GM18526 (cell line): ENCODE results near the gene PKNOX2.

Source experiments
- POLR2A ChIP-seq: IDR thresholded peaks from 3 replicates; pipeline ENCODE4 v1.6.1; 2011; ENCODE audit not compliant: insufficient read length; ENCODE audit errors: extremely low read depth

Gene PKNOX2

DNA sequence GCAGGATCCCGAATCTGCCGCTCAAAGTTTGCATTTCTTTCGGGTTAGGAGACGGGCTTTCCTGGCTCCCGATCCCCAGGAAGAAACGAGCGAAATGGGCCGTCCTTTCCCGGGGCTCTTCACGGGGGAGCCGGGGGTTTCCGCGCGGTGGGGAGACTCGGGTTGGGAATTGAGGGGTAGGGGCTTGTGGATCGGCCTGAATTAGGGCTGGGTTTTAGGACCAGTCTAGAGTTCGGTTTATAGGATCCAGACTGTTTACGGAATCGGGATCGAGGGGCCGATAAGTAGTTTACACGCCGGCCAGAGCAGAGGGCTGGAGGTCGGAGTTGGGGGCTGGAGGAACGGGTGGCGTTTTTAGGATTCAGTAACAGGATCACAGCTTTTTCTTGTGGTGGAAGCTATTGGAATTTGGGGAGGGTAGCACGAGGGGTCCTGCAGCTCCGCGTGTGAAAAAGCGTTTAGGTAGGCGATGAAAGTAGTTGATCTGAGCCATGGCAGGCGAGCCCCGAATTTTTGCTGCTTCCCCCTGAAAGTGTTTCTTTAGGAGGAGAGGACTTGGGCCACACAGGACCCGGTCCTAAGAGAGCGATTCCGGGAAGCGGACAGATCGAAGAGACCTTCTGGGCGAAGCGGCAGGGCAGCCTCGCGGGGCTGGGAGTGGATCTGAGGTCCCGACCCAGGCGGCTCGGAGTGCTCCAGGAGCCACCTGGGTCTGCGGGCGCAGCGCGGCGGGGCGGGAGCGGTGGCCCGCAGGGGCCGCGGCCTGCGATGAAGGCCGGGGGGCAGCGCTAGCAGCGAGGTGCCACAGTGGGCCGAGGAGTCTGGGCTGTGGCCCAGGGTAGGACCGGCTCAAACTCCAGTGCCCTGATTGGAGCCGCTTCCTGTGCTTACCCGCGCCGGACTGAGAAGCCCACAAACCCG, 1.6 kb downstream of the PKNOX2 start:
- no peak for TF ChIP-seq POLR2A

DNA sequence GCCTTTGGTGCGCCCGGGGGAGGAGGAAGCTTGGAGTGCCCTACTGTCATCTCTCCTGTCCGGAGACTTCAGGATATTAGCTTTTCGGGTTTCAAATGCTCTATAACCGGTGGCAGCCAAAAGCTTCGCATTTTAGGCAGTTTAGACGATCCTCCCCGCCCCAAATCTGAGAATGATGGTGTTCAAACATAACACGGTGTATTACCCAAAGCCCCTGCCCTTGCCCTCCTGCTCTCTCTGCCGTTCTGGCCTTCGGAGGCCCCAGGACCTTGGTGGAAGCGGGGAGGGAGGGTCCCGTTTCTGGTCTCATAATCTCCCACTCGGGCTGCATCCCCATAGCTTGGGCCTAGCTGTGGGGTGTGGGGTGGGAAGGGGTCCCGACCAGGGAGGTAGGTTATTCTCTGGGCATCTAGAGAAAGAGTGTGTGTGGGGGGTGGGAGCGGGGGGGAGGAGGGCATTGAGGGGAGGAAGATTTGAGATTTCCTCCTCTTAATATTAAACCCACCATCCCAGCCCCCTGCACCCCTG, 2.3 kb downstream of the PKNOX2 start:
- no peak for TF ChIP-seq POLR2A

DNA sequence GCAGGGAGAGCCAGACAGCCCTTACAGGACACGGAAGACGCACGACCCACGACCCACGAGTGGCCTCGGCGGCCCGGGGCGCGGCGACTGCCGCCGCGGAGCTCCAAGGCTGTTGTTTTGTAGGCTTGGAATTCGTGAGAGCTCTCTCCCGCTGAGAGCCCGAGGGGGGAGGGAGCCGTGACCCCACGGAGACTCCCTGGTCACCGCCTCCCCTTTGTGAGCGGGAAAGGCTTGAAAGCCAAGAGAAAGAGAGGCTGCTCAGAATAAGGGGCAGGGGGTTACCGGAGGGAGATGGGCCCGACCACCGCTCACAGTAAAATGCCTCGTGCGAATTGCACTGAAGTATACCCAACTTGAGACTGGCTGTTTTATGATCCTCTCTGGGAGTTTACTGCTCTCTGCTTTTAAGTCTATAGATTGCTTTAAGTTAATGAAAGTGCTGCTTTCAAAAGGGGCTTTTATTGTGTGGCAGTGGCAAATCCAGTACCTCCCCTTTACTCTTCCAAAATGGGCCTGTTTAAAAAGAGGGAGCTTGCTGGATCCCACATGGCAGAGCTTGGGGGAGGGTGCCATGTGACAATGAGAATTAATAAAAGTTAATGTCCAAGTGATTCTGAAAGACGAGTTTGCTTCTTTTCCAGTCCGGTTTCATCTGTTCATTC, 2.9 kb downstream of the PKNOX2 start:
- no peak for TF ChIP-seq POLR2A

DNA sequence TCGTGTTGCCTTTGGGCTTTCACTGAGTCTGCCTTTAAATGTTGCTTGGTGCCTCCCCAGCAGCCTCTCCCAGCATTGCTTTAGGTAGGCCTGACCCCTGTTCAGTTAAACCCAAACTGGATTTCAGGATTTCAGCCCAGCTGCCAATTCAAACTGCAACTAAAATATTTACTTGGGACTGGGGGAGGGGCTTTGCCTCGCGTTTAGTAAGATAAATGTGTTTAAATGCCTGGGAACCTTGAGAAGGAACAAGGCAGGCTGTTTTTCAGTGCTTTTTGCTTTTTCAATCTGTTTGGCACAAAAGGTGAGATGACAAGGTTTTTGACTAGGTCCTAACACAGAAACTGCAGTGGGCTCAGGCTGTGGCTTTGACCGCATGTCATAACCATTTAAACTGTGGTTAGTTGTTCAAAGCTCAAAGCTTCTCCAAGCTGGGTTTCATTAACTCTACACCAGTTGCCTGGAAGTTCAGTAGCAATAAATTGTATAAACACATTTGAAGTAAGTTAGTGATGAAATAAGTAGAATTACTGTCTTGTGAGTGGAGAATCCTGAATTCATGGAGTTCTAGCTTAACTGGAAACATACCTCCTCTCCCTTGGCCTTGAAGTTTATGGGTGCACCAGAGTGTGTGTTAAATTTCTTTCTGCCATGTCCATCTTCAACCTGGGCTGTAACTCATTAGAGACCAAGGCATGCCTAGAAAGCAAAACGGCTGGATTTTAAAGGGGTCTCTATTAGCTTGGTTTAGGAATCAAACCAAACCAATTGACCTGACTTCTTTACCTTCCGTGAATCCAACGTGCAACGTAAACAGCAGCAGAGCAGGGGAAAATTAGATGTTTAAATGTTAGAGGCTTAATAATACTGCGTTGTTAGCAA, 3.6 kb downstream of the PKNOX2 start:
- TF ChIP-seq POLR2A = no peak

DNA sequence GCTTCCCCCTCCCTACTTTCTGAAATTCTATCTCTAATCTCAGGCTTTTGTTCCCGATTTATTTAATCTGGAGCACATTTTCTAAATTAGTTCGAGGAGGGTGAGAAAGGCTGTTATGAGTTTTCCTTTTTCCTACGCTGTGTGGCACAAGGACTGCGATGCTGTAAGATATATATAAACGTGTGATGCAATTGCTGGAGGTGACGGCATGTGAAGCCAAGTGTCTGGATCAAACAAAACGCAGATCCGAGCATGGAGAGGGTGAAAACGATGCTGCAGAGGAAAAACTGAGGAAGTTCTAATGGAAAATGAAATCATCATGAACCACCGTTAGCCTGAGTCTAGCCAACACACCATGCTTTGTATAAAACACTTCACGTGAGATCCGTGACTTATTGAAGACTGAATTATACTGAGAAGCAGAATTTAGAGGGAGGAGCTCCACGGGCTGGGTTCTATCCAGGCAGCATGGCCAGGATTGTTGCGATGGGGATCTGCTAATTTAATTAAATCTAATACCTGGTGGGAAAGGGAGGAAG, 4.4 kb downstream of the PKNOX2 start:
- no peak for TF ChIP-seq POLR2A

DNA sequence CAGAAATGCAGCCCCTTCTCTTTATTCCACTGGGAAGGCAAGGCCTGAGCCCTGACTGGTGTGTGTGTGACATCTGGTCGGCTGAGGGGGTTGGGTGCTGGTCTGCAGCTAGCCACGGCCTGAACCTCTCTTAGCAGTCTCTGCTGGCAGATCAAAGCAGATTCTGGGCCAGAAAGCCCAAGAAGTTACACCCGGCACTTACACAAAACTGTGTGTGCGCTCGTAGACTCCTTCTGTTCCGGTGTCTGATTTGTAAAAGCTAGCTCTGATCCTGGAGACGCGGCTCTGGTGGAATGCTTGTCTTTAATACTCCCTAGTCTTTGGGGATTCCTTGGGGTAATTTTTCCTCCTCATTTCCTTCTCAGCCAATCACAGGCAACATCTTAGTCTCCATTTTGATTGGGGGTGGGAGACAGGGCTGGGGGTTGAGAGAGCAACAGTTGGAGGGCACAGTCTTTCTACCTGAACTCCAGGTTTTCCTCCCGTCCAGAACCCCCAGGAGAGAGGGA, 5.5 kb downstream of the PKNOX2 start:
- TF ChIP-seq POLR2A = no peak

DNA sequence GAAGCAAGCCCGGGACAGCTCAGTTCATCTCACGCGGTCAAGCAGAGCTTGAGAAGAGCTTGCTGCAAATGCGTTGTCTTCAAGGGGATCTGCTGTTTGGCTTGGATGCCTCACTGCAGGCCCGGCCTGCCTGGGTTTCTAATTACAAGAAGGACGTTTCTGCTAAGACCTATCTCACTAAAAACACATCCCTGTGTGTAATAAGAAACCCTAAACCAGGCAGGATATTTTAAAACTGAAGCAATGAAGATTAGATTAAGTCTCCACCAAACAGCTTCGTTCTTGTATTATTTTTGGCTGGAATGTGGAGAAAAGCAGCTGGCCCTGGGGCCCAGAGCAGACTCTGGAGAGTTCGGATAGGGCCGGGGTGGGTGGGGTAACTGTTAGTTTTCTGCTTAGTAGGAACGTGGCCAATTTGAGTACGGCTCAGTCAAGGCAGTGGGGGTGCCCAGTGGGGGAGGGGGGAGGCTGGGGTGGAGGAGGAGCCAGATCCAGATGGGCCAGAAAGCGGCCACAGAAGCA, 6.0 kb downstream of the PKNOX2 start:
- TF ChIP-seq POLR2A = no peak

DNA sequence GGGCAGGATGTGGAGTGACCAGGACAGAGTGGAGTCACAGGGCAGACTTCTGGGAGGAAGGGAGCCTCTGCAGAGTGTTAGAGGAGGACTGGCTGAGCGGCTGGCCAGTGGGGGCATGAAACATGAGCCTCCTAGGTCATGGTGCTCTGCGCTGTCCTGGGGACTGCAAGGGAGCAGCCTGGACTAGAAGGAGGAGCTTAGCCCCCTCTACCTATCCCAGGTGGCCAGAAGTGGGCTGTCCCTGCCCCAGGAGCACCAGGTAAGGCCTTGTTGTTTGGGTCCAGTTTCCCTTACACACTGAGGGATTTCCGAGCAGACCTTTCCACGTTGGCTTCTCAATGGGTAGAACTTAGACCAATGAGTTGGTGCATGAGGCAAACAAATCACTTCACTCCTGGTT, 7.4 kb downstream of the PKNOX2 start:
- no peak for TF ChIP-seq POLR2A

DNA sequence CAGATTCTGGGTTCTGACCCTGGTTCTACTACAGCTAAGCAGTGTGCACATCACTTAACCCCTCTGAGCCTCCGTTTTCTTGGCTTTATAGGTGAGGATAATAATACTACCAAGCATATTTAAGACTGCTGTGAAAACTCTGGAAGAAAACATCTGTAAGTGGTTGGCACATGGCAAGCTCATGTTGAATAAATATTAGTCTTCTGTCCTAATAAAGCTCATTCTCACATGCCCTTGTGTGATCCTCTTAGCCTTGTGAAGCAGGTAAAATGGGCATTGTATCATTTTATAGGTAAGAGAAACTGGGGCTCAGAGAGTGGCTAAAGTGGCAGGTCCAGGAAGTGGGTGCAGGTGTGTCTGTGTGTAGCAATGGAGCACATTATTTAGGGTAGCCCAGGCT, 8.5 kb downstream of the PKNOX2 start:
- no peak for TF ChIP-seq POLR2A

DNA sequence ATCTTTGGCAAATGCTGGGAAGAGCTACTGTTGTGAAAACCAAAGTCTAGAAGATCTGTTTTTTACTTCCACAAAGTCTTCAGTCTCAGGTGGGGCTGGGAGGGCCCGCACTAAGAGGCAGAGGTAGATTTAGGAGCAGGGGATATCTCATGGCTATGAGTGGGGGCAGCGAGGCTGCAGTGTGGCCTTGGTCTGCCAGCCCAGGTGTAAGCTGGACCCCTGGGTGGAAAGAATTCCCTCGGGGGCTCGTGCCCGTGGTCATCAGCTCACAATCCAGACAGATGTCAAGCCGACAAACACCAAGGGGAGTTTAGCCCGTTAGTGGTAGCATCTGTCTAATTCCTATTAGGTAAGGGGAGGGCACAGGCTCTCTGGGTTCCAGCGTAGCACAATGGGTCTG, 9.0 kb downstream of the PKNOX2 start:
- no peak for TF ChIP-seq POLR2A

DNA sequence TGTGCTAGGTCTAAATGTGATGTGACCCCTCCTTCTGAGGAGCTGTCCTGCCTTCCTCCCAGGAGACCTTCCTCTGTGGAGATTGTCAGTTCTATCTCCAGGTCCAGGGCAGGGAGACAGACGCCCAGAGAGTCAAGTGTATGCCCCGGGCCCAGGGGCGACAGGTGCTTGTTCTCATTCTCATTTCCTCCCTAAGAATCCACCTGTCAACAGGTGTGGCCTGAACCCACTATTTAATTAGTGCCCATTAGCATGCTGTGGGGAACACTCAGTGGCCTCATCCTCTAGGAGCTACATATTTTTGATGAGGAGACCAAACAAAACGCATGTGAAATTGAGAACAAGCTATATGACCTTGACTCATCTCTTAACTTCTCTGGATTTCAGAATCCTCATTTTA, 9.5 kb downstream of the PKNOX2 start:
- TF ChIP-seq POLR2A = no peak

DNA sequence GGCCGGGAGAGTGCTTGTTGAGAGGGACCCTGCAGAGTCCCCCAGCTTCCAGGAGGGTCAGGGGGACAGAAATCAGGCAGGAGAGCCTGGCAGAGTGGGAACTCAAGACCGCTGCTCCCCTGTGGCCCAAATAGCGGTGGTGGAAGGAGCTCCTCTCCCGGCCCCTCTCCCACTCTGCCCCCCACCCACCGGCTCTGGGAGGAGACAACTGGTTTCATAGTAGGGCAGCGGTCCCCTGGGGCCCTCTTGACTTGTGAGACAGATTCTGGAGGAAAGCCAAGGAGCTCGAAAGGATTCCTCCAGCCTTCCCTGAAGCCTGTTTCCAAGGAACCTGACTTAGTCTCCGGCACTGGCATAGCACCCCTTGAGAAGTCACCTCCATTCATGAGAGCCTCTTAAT, 10.1 kb downstream of the PKNOX2 start:
- no peak for TF ChIP-seq POLR2A

DNA sequence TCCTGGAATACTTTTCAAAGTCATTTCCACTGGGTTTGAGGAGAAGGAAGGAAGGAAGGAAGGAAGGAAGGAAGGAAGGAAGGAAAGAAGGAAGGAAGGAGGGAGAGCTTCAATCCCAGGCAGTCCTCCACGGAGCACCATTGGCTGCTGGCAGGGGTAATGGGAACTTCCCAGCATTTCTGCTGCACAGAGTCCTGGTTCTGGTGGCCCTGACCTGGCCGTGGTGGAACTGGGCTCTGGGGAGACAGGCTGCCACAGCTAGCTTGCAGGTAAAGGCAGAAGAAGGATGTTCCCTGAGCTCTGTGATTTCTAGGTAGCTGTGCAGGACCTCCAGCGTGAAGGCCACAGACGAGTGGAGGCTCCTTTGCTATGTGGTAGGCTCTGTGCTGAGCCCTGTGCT, 10.6 kb downstream of the PKNOX2 start:
- TF ChIP-seq POLR2A = no peak

DNA sequence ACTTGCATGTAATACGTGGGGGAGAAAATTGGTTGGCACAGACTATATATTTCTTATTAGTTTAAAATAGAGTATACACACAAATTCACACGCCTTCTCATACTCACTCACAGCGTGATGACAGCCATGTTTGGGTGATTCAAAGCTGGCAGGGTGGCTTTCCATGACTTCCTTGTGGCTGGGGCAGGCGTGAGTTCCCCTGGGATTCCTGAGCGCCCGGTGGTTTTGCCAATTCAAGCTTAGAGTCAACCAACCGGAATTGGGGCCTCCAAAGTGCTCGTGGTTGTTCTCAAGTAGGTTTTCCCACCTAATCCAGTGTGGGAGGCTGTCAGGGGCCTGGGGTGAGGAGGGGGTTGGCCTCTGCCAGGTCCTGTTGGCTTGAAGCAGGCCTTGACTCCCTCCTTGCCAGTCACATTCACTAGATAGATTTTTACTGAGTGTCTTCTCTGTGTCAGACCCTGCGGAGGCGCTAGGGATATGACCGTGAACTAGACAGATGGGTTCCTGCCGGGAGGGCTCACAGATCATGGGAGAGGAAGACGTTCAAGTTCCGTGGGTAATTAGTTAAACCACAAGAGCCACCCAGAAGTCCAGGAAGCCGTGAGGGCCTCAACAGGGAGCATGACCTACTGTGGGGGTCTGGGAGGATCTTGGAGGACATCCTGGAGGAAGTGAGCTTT, 11.5 kb downstream of the PKNOX2 start:
- no peak for TF ChIP-seq POLR2A

DNA sequence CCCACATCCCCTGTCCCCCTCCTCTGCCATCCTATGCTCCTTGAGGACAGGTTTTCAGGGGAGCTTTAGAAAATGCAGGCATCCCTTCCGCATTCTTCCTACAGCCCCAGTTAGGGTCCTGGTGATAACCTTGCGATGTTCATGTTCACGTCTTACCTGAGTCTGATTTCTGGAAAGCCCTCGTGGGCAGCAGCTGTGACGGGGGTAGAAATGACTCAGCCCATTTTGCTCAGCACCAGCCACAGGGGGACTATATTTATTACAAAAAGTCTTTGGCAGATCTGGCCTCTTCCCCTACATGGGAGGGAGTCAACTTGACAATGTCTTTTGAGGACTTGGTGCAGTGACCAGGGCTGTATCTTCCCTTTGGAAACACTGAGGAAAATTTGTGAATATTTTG, 12.3 kb downstream of the PKNOX2 start:
- no peak for TF ChIP-seq POLR2A

DNA sequence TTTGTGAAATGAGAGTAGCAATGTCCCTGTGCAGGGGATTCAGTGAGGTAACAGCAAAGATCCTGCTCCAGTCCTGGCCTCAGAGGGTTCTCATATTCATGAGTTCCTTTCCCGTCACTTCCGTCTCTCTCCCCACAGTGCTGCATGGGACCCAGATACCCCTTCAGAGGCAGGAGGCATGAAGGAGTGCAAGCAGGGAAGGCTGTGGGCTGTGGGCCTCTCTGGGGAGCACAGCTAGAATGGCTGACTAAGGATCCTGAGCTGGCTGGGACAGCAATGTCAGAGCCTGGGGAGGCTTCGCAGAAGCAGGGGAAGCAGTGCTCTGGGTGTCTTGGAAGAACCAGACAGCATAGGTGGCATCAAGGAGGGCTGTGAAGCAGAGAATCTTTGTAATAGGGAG, 13.0 kb downstream of the PKNOX2 start:
- no peak for TF ChIP-seq POLR2A
